Naive thymus-derived CD4-positive, alpha-beta T cell (primary cell): ENCODE measurements around the gene HOXA5. TPM values are rescaled to one million over a fixed set of nuclear protein-coding genes. Genes with fewer than 3 reads are reported as not detected.

Experiments used
- ATAC-seq: fragments of 150-1000 bp; cut with Tn5 transposase; 2 replicates; pipeline ENCODE4 v1.10.0; 2021; ENCODE audit warnings: mild to moderate bottlenecking, moderate library complexity
- CTCF ChIA-PET: fragments of 350-600 bp; sonication (Branson Sonifier 250); formaldehyde crosslinking; loops from one replicate; lab custom pipeline; 2021; ENCODE audit warnings: antibody characterized with exemption; lab: Charles Lee
- POLR2A ChIA-PET: fragments of 350-600 bp; sonication (Branson Sonifier 250); formaldehyde crosslinking; loops from one replicate; lab custom pipeline; 2021; ENCODE audit warnings: antibody characterized with exemption, inconsistent platforms; lab: Charles Lee
- DNase-seq, 9 donors: peaks; one replicate each; pipeline versions ENCODE4 v3.0.0 to v3.0.0-alpha.2; 2020 to 2022; ENCODE audit warnings: mixed read lengths in 1 of 9
- H3K27ac ChIP-seq: one replicate; pipeline ENCODE4 v1.7.0; 2013; ENCODE audit warnings: mild to moderate bottlenecking, low read depth, low read length, moderate library complexity
- H3K27me3 ChIP-seq, 2 donors: one replicate each; pipeline ENCODE4 v1.7.0; 2013; ENCODE audit warnings: low read length in 2 of 2, mild to moderate bottlenecking in 2 of 2, moderate library complexity in 2 of 2; ENCODE audit not compliant: control insufficient read depth in 2 of 2, insufficient read depth in 2 of 2
- H3K36me3 ChIP-seq, 3 experiments: 1 replicate in 2 of 3; 2 replicates in 1 of 3; pipeline ENCODE4 v1.7.0; 2013; ENCODE audit warnings: low read length in 3 of 3, mild to moderate bottlenecking in 3 of 3, moderate library complexity in 1 of 3; ENCODE audit not compliant: insufficient read depth in 3 of 3, control insufficient read depth in 2 of 3
- H3K4me1 ChIP-seq, 2 donors: one replicate each; pipeline ENCODE4 v1.7.0; 2013; ENCODE audit warnings: low read length in 2 of 2, mild to moderate bottlenecking in 2 of 2, moderate library complexity in 1 of 2; ENCODE audit not compliant: control insufficient read depth in 2 of 2, insufficient read depth in 2 of 2
- H3K4me3 ChIP-seq: 2 replicates; pipeline ENCODE4 v1.7.0; 2013; ENCODE audit warnings: mild to moderate bottlenecking, low read length
- H3K9me3 ChIP-seq, 3 experiments: 1 replicate in 2 of 3; 2 replicates in 1 of 3; pipeline ENCODE4 v1.7.0; 2013; ENCODE audit warnings: low read length in 3 of 3; ENCODE audit not compliant: control insufficient read depth in 2 of 3
- H3K27ac Mint-ChIP-seq, 9 donors: one replicate each; pipeline ENCODE4 v1.8.0; 2020 to 2022; ENCODE audit warnings: mixed read lengths in 9 of 9, mild to moderate bottlenecking in 8 of 9, moderate library complexity in 5 of 9, inconsistent platforms in 2 of 9
- H3K27me3 Mint-ChIP-seq, 5 donors: one replicate each; pipeline ENCODE4 v1.8.0; 2021 to 2022; ENCODE audit warnings: mixed read lengths in 5 of 5, mild to moderate bottlenecking in 1 of 5
- H3K36me3 Mint-ChIP-seq, 5 donors: one replicate each; pipeline ENCODE4 v1.8.0; 2020 to 2022; ENCODE audit warnings: mixed read lengths in 5 of 5, mild to moderate bottlenecking in 3 of 5, inconsistent platforms in 1 of 5
- H3K4me1 Mint-ChIP-seq, 7 donors: one replicate each; pipeline ENCODE4 v1.8.0; 2020 to 2022; ENCODE audit warnings: mixed read lengths in 7 of 7, mild to moderate bottlenecking in 3 of 7, inconsistent platforms in 1 of 7
- H3K4me3 Mint-ChIP-seq, 10 donors: one replicate each; pipeline ENCODE4 v1.8.0; 2020 to 2022; ENCODE audit warnings: mild to moderate bottlenecking in 10 of 10, mixed read lengths in 10 of 10, moderate library complexity in 6 of 10, inconsistent platforms in 2 of 10
- H3K9me3 Mint-ChIP-seq, 11 donors: one replicate each; pipeline ENCODE4 v1.8.0; 2020 to 2022; ENCODE audit warnings: mixed read lengths in 11 of 11, mild to moderate bottlenecking in 4 of 11, inconsistent platforms in 1 of 11, moderate library complexity in 1 of 11
- intact Hi-C, 2 donors: fragments of 100-400 bp; cut with micrococcal nuclease; formaldehyde crosslinking; loops; one replicate each; pipeline ENCODE4 v1.15.1; 2023
- polyA plus RNA-seq, 2 donors: library from polyadenylated mRNA; unstranded; fragments of 300-500 nt; fragmentation: Illumina TruSeq; gene quantifications; one replicate each; pipeline ENCODE4 v1.2.3, GENCODE V29; 2021
- total RNA-seq, 6 experiments: library from RNA in 5 of 6; stranded (reverse) in 5 of 6; gene quantifications; 1 replicate in 5 of 6; 2 replicates in 1 of 6; pipeline ENCODE4 v1.2.3 and lab custom pipeline; 2021 to 2026

HOXA5 gene
- total and polyA plus RNA-seq, 7 experiments from 2014 or later = 0.88 to 2.2 TPM; not detected in 5

DNA sequence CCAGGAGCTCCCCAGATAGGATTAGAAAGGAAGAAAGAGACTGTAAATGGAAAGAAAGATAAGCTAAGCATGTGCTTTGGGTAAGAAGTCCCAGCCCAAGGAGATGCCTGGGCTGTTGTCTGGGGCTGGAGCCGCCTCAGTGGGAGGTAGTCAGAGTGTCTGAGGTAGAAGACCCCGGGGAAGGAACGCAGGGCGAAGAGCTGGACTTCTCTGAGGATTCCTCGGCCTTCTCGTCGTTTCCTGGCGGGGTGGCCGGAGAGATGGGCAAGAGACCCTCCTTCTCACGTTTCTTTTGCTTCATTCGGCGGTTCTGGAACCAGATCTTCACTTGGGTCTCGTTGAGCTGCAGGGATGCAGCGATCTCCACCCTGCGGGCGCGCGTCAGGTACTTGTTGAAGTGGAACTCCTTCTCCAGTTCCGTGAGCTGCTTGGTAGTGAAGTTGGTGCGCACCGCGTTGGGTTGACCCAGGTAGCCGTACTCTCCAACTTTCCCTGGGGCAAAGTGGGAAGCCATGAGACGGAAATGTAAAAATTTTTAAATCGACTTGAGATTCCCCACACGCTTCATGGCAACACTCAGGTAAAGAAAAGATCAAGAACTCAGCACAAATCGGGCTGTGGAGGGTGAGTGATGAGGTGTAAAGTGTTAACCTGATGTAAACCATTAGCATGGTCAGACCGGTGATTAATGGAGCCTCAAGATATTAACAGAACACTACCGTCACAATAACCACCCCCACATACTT lies 49.0 kb downstream of the HOXA5 start:
- H3K4me3 Mint-ChIP-seq = peak overlapping the region; percentile 21 to 94 (median 88)
- intact Hi-C loops = loop anchor here (5.0 kb wide), 6 partner anchors 38 to 717 kb away; partner anchors contain the start of genes EVX1 (in 1 of the 2), HOXA4 (in 1 of the 2), HOXA7 (in 1 of the 2) and SKAP2 (in 1 of the 2)
- peaks cover 2 to 9% (median 7%) of the 10 kb centered on the region in 5 donors for H3K36me3 Mint-ChIP-seq
- peaks cover 9 to 36% (median 30%) of the 10 kb centered on the region in 7 donors for H3K4me1 Mint-ChIP-seq
- DNase-seq (no peak), ATAC-seq (no peak)
- Histone ChIP-seq H3K36me3 (peaks cover 0 to 5% (median 0%) of the 10 kb centered on the region in 3 experiments), H3K27me3 (peaks cover 9 to 16% of the 10 kb centered on the region in 2 donors), H3K4me3 (no peak overlapping the region), H3K27ac (no peak overlapping the region), H3K4me1 (peaks cover 9 to 21% of the 10 kb centered on the region in 2 donors), H3K9me3 (no peaks in the 10 kb centered on the region)
- peaks cover 83 to 94% (median 86%) of the 10 kb centered on the region in 5 donors for H3K27me3 Mint-ChIP-seq
- peaks cover 0 to 7% (median 0%) of the 10 kb centered on the region in 11 donors for H3K9me3 Mint-ChIP-seq
- CTCF ChIA-PET = interaction anchor here (0.6 kb wide), 1 partner anchor 9 kb away, joined by 9 read pairs; no protein-coding TSS in a partner anchor
- POLR2A ChIA-PET = no interaction called here
- H3K27ac Mint-ChIP-seq = no peak overlapping the region

- H3K27ac ChIP-seq = no peak overlapping the region
- no peak for DNase-seq
- H3K36me3 Mint-ChIP-seq = peaks cover 0 to 7% (median 3%) of the 10 kb centered on the region in 5 donors
- no peaks in the 10 kb centered on the region for H3K9me3 ChIP-seq
- intact Hi-C loops = loop anchor here in 1 of 2 donors (5.0 kb wide), 1 partner anchor 149 kb away; the partner anchor contains the start of gene EVX1
- H3K4me1 Mint-ChIP-seq = peaks cover 6 to 31% (median 23%) of the 10 kb centered on the region in 7 donors
- H3K36me3 ChIP-seq = peaks cover 0 to 5% (median 0%) of the 10 kb centered on the region in 3 experiments
- H3K27me3 ChIP-seq = peaks cover 9 to 14% of the 10 kb centered on the region in 2 donors
- H3K4me3 Mint-ChIP-seq = peak overlapping the region in 2 of 10 donors; percentile 82 to 84
- ChIA-PET POLR2A (interaction anchor here (0.6 to 0.7 kb wide), 2 partner anchors 9 to 887 kb away, joined by 3 read pairs; no protein-coding TSS in a partner anchor), CTCF (no interaction called here)
- H3K27ac Mint-ChIP-seq = no peak overlapping the region
- H3K9me3 Mint-ChIP-seq = peaks cover 0 to 10% (median 0%) of the 10 kb centered on the region in 11 donors
- no peak for ATAC-seq
- H3K4me3 ChIP-seq = no peak overlapping the region
- peaks cover 83 to 94% (median 87%) of the 10 kb centered on the region in 5 donors for H3K27me3 Mint-ChIP-seq
- peaks cover 10 to 21% of the 10 kb centered on the region in 2 donors for H3K4me1 ChIP-seq
Observed at GRCh38 chr7:27093184-27093895, 50.1 kb downstream of the HOXA5 start.

DNA sequence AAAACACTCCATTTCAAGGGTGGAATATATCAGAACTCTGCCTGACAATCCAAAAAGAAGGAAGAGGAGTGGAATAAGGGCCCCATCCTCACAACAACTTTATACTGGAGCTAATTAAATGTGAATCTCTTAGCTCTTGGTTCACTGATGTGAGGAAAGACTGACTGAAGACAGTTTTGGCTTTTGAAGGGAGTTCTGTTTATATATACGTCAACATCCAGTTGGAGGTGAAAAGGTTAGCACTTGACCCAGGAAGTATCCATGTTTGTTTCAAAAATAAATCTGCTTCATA lies 50.7 kb downstream of the HOXA5 start:
- Mint-ChIP-seq H3K27me3 (peaks cover 80 to 93% (median 85%) of the 10 kb centered on the region in 5 donors), H3K4me1 (peaks cover 6 to 31% (median 22%) of the 10 kb centered on the region in 7 donors), H3K27ac (no peak overlapping the region), H3K9me3 (peaks cover 0 to 10% (median 0%) of the 10 kb centered on the region in 11 donors), H3K4me3 (no peak overlapping the region), H3K36me3 (peaks cover 0 to 7% (median 3%) of the 10 kb centered on the region in 5 donors)
- CTCF ChIA-PET = no interaction called here
- DNase-seq = no peak
- Histone ChIP-seq H3K4me3 (no peak overlapping the region), H3K36me3 (peaks cover 0 to 5% (median 0%) of the 10 kb centered on the region in 3 experiments), H3K9me3 (no peaks in the 10 kb centered on the region), H3K27ac (no peak overlapping the region), H3K27me3 (peaks cover 9 to 12% of the 10 kb centered on the region in 2 donors), H3K4me1 (peaks cover 14 to 17% of the 10 kb centered on the region in 2 donors)
- intact Hi-C loops = loop anchor here in 1 of 2 donors (5.0 kb wide), 1 partner anchor 150 kb away; the partner anchor contains the start of gene EVX1
- ATAC-seq = no peak
- POLR2A ChIA-PET = interaction anchor here (0.7 kb wide), 1 partner anchor 8 kb away, joined by 3 read pairs; no protein-coding TSS in a partner anchor

GRCh38 chr7:27091941-27092818 lies 51.3 kb downstream of the HOXA5 start:
- no peak overlapping the region for H3K4me3 Mint-ChIP-seq

DNA sequence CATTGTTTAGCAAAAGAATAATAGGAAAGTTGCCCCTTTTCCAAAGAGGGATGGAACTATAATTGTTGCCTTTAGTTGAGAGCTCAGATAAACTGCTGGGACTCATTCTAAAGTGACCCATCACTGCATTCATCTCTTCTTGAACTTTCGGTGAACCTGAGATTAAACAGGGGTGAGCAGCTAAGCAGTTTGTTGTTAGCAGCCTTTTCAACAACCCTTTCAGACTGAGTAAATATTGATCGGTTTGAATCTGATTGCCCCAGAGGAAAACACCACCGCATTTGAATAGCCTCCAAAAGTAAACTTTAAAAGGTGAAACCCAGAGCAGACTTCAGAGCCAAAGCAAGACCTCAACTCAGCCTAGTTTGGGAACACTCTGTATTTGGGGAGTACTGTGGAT lies 52.4 kb downstream of the HOXA5 start:
- Mint-ChIP-seq H3K27me3 (peaks cover 84 to 93% (median 91%) of the 10 kb centered on the region in 5 donors), H3K4me3 (no peak overlapping the region), H3K36me3 (peaks cover 0 to 7% (median 0%) of the 10 kb centered on the region in 5 donors), H3K9me3 (peaks cover 0 to 16% (median 4%) of the 10 kb centered on the region in 11 donors), H3K4me1 (peaks cover 0 to 29% (median 20%) of the 10 kb centered on the region in 7 donors), H3K27ac (no peak overlapping the region)
- ChIA-PET POLR2A (no interaction called here), CTCF (interaction anchor here (1.1 kb wide), 1 partner anchor 234 kb away, joined by 3 read pairs; no protein-coding TSS in a partner anchor)
- Histone ChIP-seq H3K4me1 (peaks cover 5 to 14% of the 10 kb centered on the region in 2 donors), H3K36me3 (peaks cover 0 to 2% (median 0%) of the 10 kb centered on the region in 3 experiments), H3K27me3 (peaks cover 9 to 12% of the 10 kb centered on the region in 2 donors), H3K4me3 (no peak overlapping the region), H3K9me3 (no peaks in the 10 kb centered on the region), H3K27ac (no peak overlapping the region)
- DNase-seq (no peak), ATAC-seq (no peak)
- intact Hi-C loops = loop anchor here in 1 of 2 donors (5.0 kb wide), 1 partner anchor 151 kb away; the partner anchor contains the start of gene EVX1

More at GRCh38 chr7:27091941-27092818, 51.3 kb downstream of the HOXA5 start:
- Mint-ChIP-seq H3K9me3 (peaks cover 0 to 15% (median 4%) of the 10 kb centered on the region in 11 donors), H3K27ac (no peak overlapping the region), H3K36me3 (peaks cover 0 to 7% (median 2%) of the 10 kb centered on the region in 5 donors), H3K4me1 (peaks cover 2 to 31% (median 21%) of the 10 kb centered on the region in 7 donors), H3K27me3 (peaks cover 82 to 93% (median 85%) of the 10 kb centered on the region in 5 donors)
- Histone ChIP-seq H3K27me3 (peaks cover 9 to 12% of the 10 kb centered on the region in 2 donors), H3K9me3 (no peaks in the 10 kb centered on the region), H3K27ac (no peak overlapping the region), H3K4me1 (peaks cover 13 to 14% of the 10 kb centered on the region in 2 donors), H3K36me3 (peaks cover 0 to 5% (median 0%) of the 10 kb centered on the region in 3 experiments), H3K4me3 (no peak overlapping the region)
- no peak for DNase-seq
- ChIA-PET POLR2A (interaction anchor here (0.7 kb wide), 1 partner anchor 8 kb away, joined by 3 read pairs; no protein-coding TSS in a partner anchor), CTCF (no interaction called here)
- ATAC-seq = no peak
- intact Hi-C loops = loop anchor here in 1 of 2 donors (5.0 kb wide), 1 partner anchor 150 kb away; the partner anchor contains the start of gene EVX1
